ENCODE results near the gene PXDN.

The PXDN gene

GRCh38 chr2:1739961-1740715 is 4.2 kb downstream of the PXDN start:
- no peaks in the 10 kb centered on the region for H3K79me2 ChIP-seq (ENCODE audit: insufficient read depth, low read depth)
- no peaks in the 10 kb centered on the region for H3K4me1 ChIP-seq (ENCODE audit: low read depth, poor library complexity, severe bottlenecking)
- H3K27ac ChIP-seq, result no peak overlapping the region
- no peak overlapping the region for H3K4me2 ChIP-seq
- no peak overlapping the region for H3K9ac ChIP-seq
- H3K27me3 ChIP-seq (ENCODE audit: insufficient read depth, low read depth), result no peaks in the 10 kb centered on the region
- TF ChIP-seq CTCF (conservative IDR thresholded peaks at IDR 0.05; ENCODE audit: low read depth, low read length), result no peak
- no peaks in the 10 kb centered on the region for H3K36me3 ChIP-seq (ENCODE audit: insufficient read depth)
- H4K20me1 ChIP-seq (ENCODE audit: insufficient read depth), result no peaks in the 10 kb centered on the region
- no peak overlapping the region for H3K4me3 ChIP-seq (IDR thresholded peaks at IDR 0.05; ENCODE audit: insufficient read depth, low read depth, low read length)
- H2AFZ ChIP-seq (ENCODE audit: low read depth), result no peak overlapping the region

- Histone ChIP-seq H3K4me3 (IDR thresholded peaks at IDR 0.05; ENCODE audit: insufficient read depth, low read depth, low read length) (no peak overlapping the region), H2AFZ (ENCODE audit: low read depth) (no peak overlapping the region), H3K27me3 (ENCODE audit: insufficient read depth, low read depth) (no peaks in the 10 kb centered on the region), H3K36me3 (ENCODE audit: insufficient read depth) (no peaks in the 10 kb centered on the region), H3K79me2 (ENCODE audit: insufficient read depth, low read depth) (no peaks in the 10 kb centered on the region), H3K9ac (no peak overlapping the region), H4K20me1 (ENCODE audit: insufficient read depth) (no peaks in the 10 kb centered on the region), H3K4me1 (ENCODE audit: low read depth, poor library complexity, severe bottlenecking) (no peaks in the 10 kb centered on the region), H3K27ac (no peak overlapping the region), H3K4me2 (no peak overlapping the region)
- no peak for TF ChIP-seq CTCF (conservative IDR thresholded peaks at IDR 0.05; ENCODE audit: low read depth, low read length)
These were observed 4.9 kb downstream of the PXDN start for GRCh38 chr2:1739322-1739957.

- Histone ChIP-seq H3K4me3 (IDR thresholded peaks at IDR 0.05; ENCODE audit: insufficient read depth, low read depth, low read length) (no peak overlapping the region), H2AFZ (ENCODE audit: low read depth) (no peak overlapping the region), H3K4me1 (ENCODE audit: low read depth, poor library complexity, severe bottlenecking) (no peaks in the 10 kb centered on the region), H4K20me1 (ENCODE audit: insufficient read depth) (no peaks in the 10 kb centered on the region), H3K27me3 (ENCODE audit: insufficient read depth, low read depth) (no peaks in the 10 kb centered on the region), H3K36me3 (ENCODE audit: insufficient read depth) (no peaks in the 10 kb centered on the region), H3K79me2 (ENCODE audit: insufficient read depth, low read depth) (no peaks in the 10 kb centered on the region), H3K9ac (no peak overlapping the region), H3K4me2 (no peak overlapping the region), H3K27ac (no peak overlapping the region)
- no peak for TF ChIP-seq CTCF (conservative IDR thresholded peaks at IDR 0.05; ENCODE audit: low read depth, low read length)
These were observed 5.5 kb downstream of the PXDN start for GRCh38 chr2:1738646-1739302.

- Histone ChIP-seq H3K9ac (no peak overlapping the region), H3K27ac (no peak overlapping the region), H4K20me1 (ENCODE audit: insufficient read depth) (no peaks in the 10 kb centered on the region), H3K4me3 (IDR thresholded peaks at IDR 0.05; ENCODE audit: insufficient read depth, low read depth, low read length) (no peak overlapping the region), H2AFZ (ENCODE audit: low read depth) (no peak overlapping the region), H3K4me1 (ENCODE audit: low read depth, poor library complexity, severe bottlenecking) (no peaks in the 10 kb centered on the region), H3K4me2 (no peak overlapping the region), H3K36me3 (ENCODE audit: insufficient read depth) (no peaks in the 10 kb centered on the region), H3K79me2 (ENCODE audit: insufficient read depth, low read depth) (no peaks in the 10 kb centered on the region), H3K27me3 (ENCODE audit: insufficient read depth, low read depth) (no peaks in the 10 kb centered on the region)
- TF ChIP-seq CTCF (conservative IDR thresholded peaks at IDR 0.05; ENCODE audit: low read depth, low read length), result no peak
These were observed 6.2 kb downstream of the PXDN start for GRCh38 chr2:1738163-1738562.
